ENCODE results near the gene BPIFA3.

The BPIFA3 gene

DNA sequence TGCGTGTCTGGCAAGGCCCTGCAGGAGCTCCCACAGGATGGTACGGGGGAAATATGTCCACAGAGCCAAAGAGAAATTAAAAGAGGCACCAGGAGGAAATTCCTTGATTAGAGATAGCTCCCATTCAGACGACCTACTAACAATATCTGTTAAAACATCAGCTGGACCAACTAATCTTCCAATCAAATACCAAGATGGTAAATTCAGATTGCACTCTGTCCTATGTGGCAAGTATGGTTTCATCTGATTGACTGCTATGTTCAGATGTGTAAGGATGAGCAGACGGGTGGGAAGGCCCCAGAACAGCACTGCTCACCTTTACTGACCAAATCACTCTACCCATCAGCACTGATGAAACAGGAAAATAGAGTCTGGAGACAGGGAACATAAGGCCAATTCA, 29.7 kb upstream of the BPIFA3 start:
- H3K27me3 ChIP-seq (ENCODE audit: control insufficient read depth in 1 of 2, insufficient read depth in 1 of 2, low read length in 2 of 2) = peaks cover 7 to 32% of the 10 kb centered on the region in 2 experiments
- 61% methylated on average over 2 of the region's 4 CpGs for WGBS
- H3K36me3 ChIP-seq (ENCODE audit: control insufficient read depth in 1 of 2, insufficient read depth in 2 of 2, low read depth in 1 of 2, low read length in 2 of 2) = no peaks in the 10 kb centered on the region
- no peak overlapping the region for H2BK15ac ChIP-seq (ENCODE audit: low read depth, poor library complexity, severe bottlenecking)
- no peak overlapping the region for H2AFZ ChIP-seq (ENCODE audit: low read depth, low read length)
- no peak overlapping the region for H2BK120ac ChIP-seq (ENCODE audit: low read depth, low read length)
- H3K23ac ChIP-seq (ENCODE audit: low read length in 2 of 2) = no peak overlapping the region
- no peak overlapping the region for H3K4me3 ChIP-seq (ENCODE audit: insufficient read depth in 1 of 2, low read depth in 1 of 2, low read length in 2 of 2)
- no peaks in the 10 kb centered on the region for H3K4me1 ChIP-seq (ENCODE audit: control insufficient read depth, insufficient read depth, low read depth, low read length)
- no peak overlapping the region for H3K14ac ChIP-seq (ENCODE audit: low read length in 2 of 2)
- no peak overlapping the region for H4K91ac ChIP-seq (ENCODE audit: low read length)
- no peak overlapping the region for H4K8ac ChIP-seq (ENCODE audit: low read length)
- no peak overlapping the region for H3K27ac ChIP-seq (ENCODE audit: low read length, poor library complexity, severe bottlenecking)
- no peak overlapping the region for H2BK5ac ChIP-seq (ENCODE audit: low read depth, low read length, poor library complexity, severe bottlenecking)
- H3K79me1 ChIP-seq (replicated peaks; ENCODE audit: low read length, poor library complexity, severe bottlenecking) = no peaks in the 10 kb centered on the region
- H2BK12ac ChIP-seq (ENCODE audit: low read length in 2 of 2) = no peak overlapping the region
- no peak for DNase-seq
- no peak overlapping the region for H3K18ac ChIP-seq (ENCODE audit: low read depth in 1 of 2, low read length in 2 of 2)
- peaks cover 9% of the 10 kb centered on the region for H3K9me3 ChIP-seq (ENCODE audit: control insufficient read depth, low read length)
- no peak overlapping the region for H3K4ac ChIP-seq (ENCODE audit: low read depth in 1 of 2, low read length in 2 of 2)
- no peak overlapping the region for H3K4me2 ChIP-seq (ENCODE audit: low read length, poor library complexity, severe bottlenecking)
- no peak overlapping the region for H2AK5ac ChIP-seq (ENCODE audit: low read length, severe bottlenecking)
- no peak overlapping the region for H3K9ac ChIP-seq (ENCODE audit: low read length)

DNA sequence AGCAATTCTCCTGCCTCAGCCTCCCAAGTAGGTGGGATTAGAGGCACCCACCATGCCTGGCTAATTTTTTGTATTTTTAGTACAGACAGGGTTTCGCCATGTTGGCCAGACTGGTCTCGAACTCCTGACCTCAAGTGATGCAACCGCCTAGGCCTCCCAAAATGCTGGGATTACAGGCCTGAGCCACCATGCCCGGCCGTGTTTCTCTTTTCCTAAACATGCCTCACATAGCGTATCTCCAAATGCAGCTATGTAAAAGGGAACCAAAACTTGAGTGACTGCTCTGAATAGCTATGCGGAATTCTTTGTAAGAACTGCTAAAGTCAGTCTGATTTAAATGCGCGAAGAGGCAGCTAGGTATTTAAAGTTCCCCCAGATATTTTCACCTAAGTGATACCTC, 28.7 kb upstream of the BPIFA3 start:
- Histone ChIP-seq H3K79me1 (replicated peaks; ENCODE audit: low read length, poor library complexity, severe bottlenecking) (no peaks in the 10 kb centered on the region), H3K27ac (ENCODE audit: low read length, poor library complexity, severe bottlenecking) (no peak overlapping the region)
- 82% methylated on average over 9 of the region's 9 CpGs for WGBS

DNA sequence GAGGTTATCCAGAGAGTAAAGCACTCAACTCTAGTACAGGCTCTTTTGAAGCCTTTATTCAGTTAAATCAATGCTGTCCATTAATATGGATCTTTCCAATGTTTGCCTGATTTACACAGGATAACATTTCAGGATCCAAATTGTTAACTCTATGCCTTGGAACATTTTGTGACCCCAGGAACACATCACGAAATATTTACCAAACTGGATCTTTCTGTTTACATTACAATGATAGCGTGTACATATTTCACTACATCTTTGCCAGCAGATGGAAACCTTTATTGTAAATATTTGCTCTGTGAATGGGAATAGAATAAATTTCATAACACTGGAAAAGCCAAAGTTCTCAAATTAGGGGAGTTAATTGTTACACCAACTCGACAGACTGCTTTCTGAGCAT, 25.7 kb upstream of the BPIFA3 start:
- Histone ChIP-seq H3K79me1 (replicated peaks; ENCODE audit: low read length, poor library complexity, severe bottlenecking) (no peaks in the 10 kb centered on the region), H2BK5ac (ENCODE audit: low read depth, low read length, poor library complexity, severe bottlenecking) (no peak overlapping the region), H3K36me3 (ENCODE audit: control insufficient read depth in 1 of 2, insufficient read depth in 2 of 2, low read depth in 1 of 2, low read length in 2 of 2) (no peaks in the 10 kb centered on the region), H3K18ac (ENCODE audit: low read depth in 1 of 2, low read length in 2 of 2) (no peak overlapping the region), H2BK120ac (ENCODE audit: low read depth, low read length) (no peak overlapping the region), H3K4me1 (ENCODE audit: control insufficient read depth, insufficient read depth, low read depth, low read length) (no peaks in the 10 kb centered on the region), H3K4me2 (ENCODE audit: low read length, poor library complexity, severe bottlenecking) (no peak overlapping the region), H3K9me3 (ENCODE audit: control insufficient read depth, low read length) (no peaks in the 10 kb centered on the region), H3K23ac (ENCODE audit: low read length in 2 of 2) (no peak overlapping the region), H2AFZ (ENCODE audit: low read depth, low read length) (no peak overlapping the region), H2BK15ac (ENCODE audit: low read depth, poor library complexity, severe bottlenecking) (no peak overlapping the region), H3K14ac (ENCODE audit: low read length in 2 of 2) (no peak overlapping the region), H4K91ac (ENCODE audit: low read length) (no peak overlapping the region), H2BK12ac (ENCODE audit: low read length in 2 of 2) (no peak overlapping the region), H2AK5ac (ENCODE audit: low read length, severe bottlenecking) (no peak overlapping the region), H3K4me3 (ENCODE audit: insufficient read depth in 1 of 2, low read depth in 1 of 2, low read length in 2 of 2) (no peak overlapping the region), H3K27me3 (ENCODE audit: control insufficient read depth in 1 of 2, insufficient read depth in 1 of 2, low read length in 2 of 2) (peaks cover 7 to 36% of the 10 kb centered on the region in 2 experiments), H3K4ac (ENCODE audit: low read depth in 1 of 2, low read length in 2 of 2) (no peak overlapping the region), H3K9ac (ENCODE audit: low read length) (no peak overlapping the region), H4K8ac (ENCODE audit: low read length) (no peak overlapping the region), H3K27ac (ENCODE audit: low read length, poor library complexity, severe bottlenecking) (no peak overlapping the region)
- DNase-seq = no peak
- 35% methylated on average over 2 of the region's 3 CpGs for whole genome bisulfite sequencing

More for the DNA sequence above, 28.7 kb upstream of the BPIFA3 start:
- H3K4me1 ChIP-seq (ENCODE audit: control insufficient read depth, insufficient read depth, low read depth, low read length) = no peaks in the 10 kb centered on the region
- H2BK15ac ChIP-seq (ENCODE audit: low read depth, poor library complexity, severe bottlenecking) = no peak overlapping the region
- H2BK5ac ChIP-seq (ENCODE audit: low read depth, low read length, poor library complexity, severe bottlenecking) = no peak overlapping the region
- H3K9ac ChIP-seq (ENCODE audit: low read length) = no peak overlapping the region
- H2AK5ac ChIP-seq (ENCODE audit: low read length, severe bottlenecking) = no peak overlapping the region
- H2AFZ ChIP-seq (ENCODE audit: low read depth, low read length) = no peak overlapping the region
- H4K8ac ChIP-seq (ENCODE audit: low read length) = no peak overlapping the region
- no peak overlapping the region for H2BK120ac ChIP-seq (ENCODE audit: low read depth, low read length)
- no peaks in the 10 kb centered on the region for H3K36me3 ChIP-seq (ENCODE audit: control insufficient read depth in 1 of 2, insufficient read depth in 2 of 2, low read depth in 1 of 2, low read length in 2 of 2)
- H3K4me2 ChIP-seq (ENCODE audit: low read length, poor library complexity, severe bottlenecking) = no peak overlapping the region
- no peak overlapping the region for H3K23ac ChIP-seq (ENCODE audit: low read length in 2 of 2)
- H3K27me3 ChIP-seq (ENCODE audit: control insufficient read depth in 1 of 2, insufficient read depth in 1 of 2, low read length in 2 of 2) = peaks cover 7 to 32% of the 10 kb centered on the region in 2 experiments
- H3K4ac ChIP-seq (ENCODE audit: low read depth in 1 of 2, low read length in 2 of 2) = no peak overlapping the region
- H3K18ac ChIP-seq (ENCODE audit: low read depth in 1 of 2, low read length in 2 of 2) = no peak overlapping the region
- H3K14ac ChIP-seq (ENCODE audit: low read length in 2 of 2) = no peak overlapping the region
- no peak overlapping the region for H4K91ac ChIP-seq (ENCODE audit: low read length)
- DNase-seq = no peak
- no peak overlapping the region for H2BK12ac ChIP-seq (ENCODE audit: low read length in 2 of 2)
- peaks cover 3% of the 10 kb centered on the region for H3K9me3 ChIP-seq (ENCODE audit: control insufficient read depth, low read length)
- H3K4me3 ChIP-seq (ENCODE audit: insufficient read depth in 1 of 2, low read depth in 1 of 2, low read length in 2 of 2) = no peak overlapping the region

DNA sequence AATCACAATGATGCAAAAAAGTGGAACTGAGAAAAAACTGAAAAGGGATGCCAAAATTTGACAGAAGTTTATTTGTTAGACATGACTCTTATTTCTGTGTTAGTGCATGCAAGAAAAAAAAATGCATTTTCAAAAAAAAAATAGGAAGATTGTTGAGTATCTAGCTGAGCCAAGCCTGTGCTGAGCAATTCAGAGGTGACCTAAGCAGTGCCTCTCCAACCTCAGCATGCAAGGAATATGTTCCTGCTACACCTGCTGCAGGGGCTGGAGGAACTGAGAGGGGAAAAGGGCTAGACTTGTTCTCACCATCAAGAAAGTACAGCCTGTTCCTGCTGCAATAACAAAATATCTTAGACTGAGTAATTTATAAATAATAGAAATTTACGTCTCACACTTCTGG, 25.2 kb upstream of the BPIFA3 start:
- Histone ChIP-seq H2BK120ac (ENCODE audit: low read depth, low read length) (no peak overlapping the region), H3K79me1 (replicated peaks; ENCODE audit: low read length, poor library complexity, severe bottlenecking) (no peaks in the 10 kb centered on the region), H3K14ac (ENCODE audit: low read length in 2 of 2) (no peak overlapping the region), H3K9me3 (ENCODE audit: control insufficient read depth, low read length) (no peaks in the 10 kb centered on the region), H2AFZ (ENCODE audit: low read depth, low read length) (no peak overlapping the region), H4K91ac (ENCODE audit: low read length) (no peak overlapping the region), H3K4ac (ENCODE audit: low read depth in 1 of 2, low read length in 2 of 2) (no peak overlapping the region), H2BK12ac (ENCODE audit: low read length in 2 of 2) (no peak overlapping the region), H3K27me3 (ENCODE audit: control insufficient read depth in 1 of 2, insufficient read depth in 1 of 2, low read length in 2 of 2) (peaks cover 7 to 36% of the 10 kb centered on the region in 2 experiments), H2AK5ac (ENCODE audit: low read length, severe bottlenecking) (no peak overlapping the region), H3K4me2 (ENCODE audit: low read length, poor library complexity, severe bottlenecking) (no peak overlapping the region), H3K4me1 (ENCODE audit: control insufficient read depth, insufficient read depth, low read depth, low read length) (no peaks in the 10 kb centered on the region), H3K18ac (ENCODE audit: low read depth in 1 of 2, low read length in 2 of 2) (no peak overlapping the region), H2BK5ac (ENCODE audit: low read depth, low read length, poor library complexity, severe bottlenecking) (no peak overlapping the region), H3K9ac (ENCODE audit: low read length) (no peak overlapping the region), H2BK15ac (ENCODE audit: low read depth, poor library complexity, severe bottlenecking) (no peak overlapping the region), H3K4me3 (ENCODE audit: insufficient read depth in 1 of 2, low read depth in 1 of 2, low read length in 2 of 2) (no peak overlapping the region), H4K8ac (ENCODE audit: low read length) (no peak overlapping the region), H3K23ac (ENCODE audit: low read length in 2 of 2) (no peak overlapping the region), H3K27ac (ENCODE audit: low read length, poor library complexity, severe bottlenecking) (no peak overlapping the region), H3K36me3 (ENCODE audit: control insufficient read depth in 1 of 2, insufficient read depth in 2 of 2, low read depth in 1 of 2, low read length in 2 of 2) (no peaks in the 10 kb centered on the region)
- WGBS = 100% methylated on average over 1 of the region's 1 CpG
- no peak for DNase-seq

All from mesenchymal stem cell (in vitro differentiated cells and primary cell).